ENCODE measurements around the gene LINGO1.

- TF ChIP-seq CTCF (IDR thresholded peaks at IDR 0.05) (no peak), POLR2A (IDR thresholded peaks at IDR 0.05) (no peak)
These were observed 12.0 kb upstream of the LINGO1 start for GRCh38 chr15:77644543-77645247.

Measured in ovary (tissue), 3 donors.